Retinal pigment epithelial cell (primary cell): ENCODE measurements around the gene LRP1.

Experiments
- DNase-seq: peaks from one replicate; pipeline ENCODE4 v3.0.0-alpha.2; 2010; ENCODE audit warnings: low read depth
- H3K4me3 ChIP-seq: 2 replicates; pipeline ENCODE4 v1.5.1; 2011; ENCODE audit warnings: mild to moderate bottlenecking, low read length, control low read depth, moderate library complexity
- CTCF ChIP-seq: conservative IDR thresholded peaks from 2 replicates; pipeline ENCODE4 v1.5.1; 2011; ENCODE audit warnings: low read depth, low read length, control low read depth, inconsistent platforms

LRP1 gene

GRCh38 chr12:57101892-57102695 is 26.2 kb upstream of the LRP1 start:
- no peak overlapping the region for H3K4me3 ChIP-seq
- DNase-seq: no peak
- TF ChIP-seq CTCF: no peak

GRCh38 chr12:57103856-57104255 is 24.4 kb upstream of the LRP1 start:
- H3K4me3 ChIP-seq: no peak overlapping the region
- no peak for TF ChIP-seq CTCF
- DNase-seq: no peak

GRCh38 chr12:57104292-57104910 is 23.9 kb upstream of the LRP1 start:
- H3K4me3 ChIP-seq: no peak overlapping the region
- no peak for TF ChIP-seq CTCF

GRCh38 chr12:57105011-57105753 is 23.1 kb upstream of the LRP1 start:
- H3K4me3 ChIP-seq: no peak overlapping the region
- no peak for DNase-seq
- TF ChIP-seq CTCF: no peak

More at GRCh38 chr12:57104292-57104910, 23.9 kb upstream of the LRP1 start:
- no peak for DNase-seq

- TF ChIP-seq CTCF: no peak
- no peak for DNase-seq
- H3K4me3 ChIP-seq: no peak overlapping the region
Measured at GRCh38 chr12:57106021-57106708, 22.1 kb upstream of the LRP1 start.

- no peak overlapping the region for H3K4me3 ChIP-seq
- TF ChIP-seq CTCF: no peak
- DNase-seq: no peak
Measured at GRCh38 chr12:57107456-57108155, 20.7 kb upstream of the LRP1 start.
